Testis (tissue), 3 donors: Measurements from ENCODE around the gene BAHCC1. TPM values are rescaled to one million over a fixed set of nuclear protein-coding genes. Genes with fewer than 3 reads are reported as not detected.

Experiments used
- DNase-seq: peaks from one replicate; pipeline ENCODE4 v3.0.0-alpha.2; 2019
- H3K27ac ChIP-seq, 2 donors: fragments of 200-600 bp; sonication (generic); one replicate each; pipeline ENCODE4 v1.5.1; 2019
- H3K27me3 ChIP-seq: fragments of 200-600 bp; sonication (generic); one replicate; pipeline ENCODE4 v1.5.1; 2019
- H3K36me3 ChIP-seq: fragments of 200-600 bp; sonication (generic); one replicate; pipeline ENCODE4 v1.5.1; 2017; ENCODE audit warnings: low read depth; ENCODE audit errors: missing control alignments
- H3K4me1 ChIP-seq: fragments of 200-600 bp; sonication (generic); one replicate; pipeline ENCODE4 v1.5.1; 2019
- H3K4me3 ChIP-seq, 2 donors: fragments of 200-600 bp; sonication (generic); one replicate each; pipeline ENCODE4 v1.5.1; 2017 to 2019
- H3K9me3 ChIP-seq: fragments of 200-600 bp; sonication (generic); one replicate; pipeline ENCODE4 v1.5.1; 2017
- CTCF ChIP-seq, 3 experiments: fragments of 450-650 bp in 2 of 3; fragments of 200-600 bp in 1 of 3; sonication (generic) in 1 of 3; IDR thresholded peaks; one replicate each; pipeline ENCODE4 v1.5.1; 2016 to 2019; ENCODE audit warnings: antibody characterized with exemption in 3 of 3, mild to moderate bottlenecking in 2 of 3, moderate library complexity in 1 of 3
- POLR2A ChIP-seq: fragments of 450-650 bp; IDR thresholded peaks from one replicate; pipeline ENCODE4 v1.6.1; 2017; ENCODE audit warnings: antibody characterized with exemption, mild to moderate bottlenecking, moderate library complexity
- WGBS, 2 donors: methylation state at CpG; one replicate each; pipeline ENCODE4 v1.1.5; 2018; 5-methylcytosine and 5-hydroxymethylcytosine counted together
- intact Hi-C: fragments of 100-400 bp; cut with DNase I; formaldehyde crosslinking; loops from one replicate; pipeline ENCODE4 v1.15.1; 2023; ENCODE audit warnings: low total_unique reads
- polyA plus RNA-seq: library from polyadenylated mRNA; stranded (reverse); fragments of 350-450 nt; fragmentation: Illumina TruSeq; extraction: RNeasy Lipid Tissue Mini Kit (QIAGEN cat#74804); gene quantifications from one replicate; pipeline ENCODE4 v1.2.3, GENCODE V29; 2014; ENCODE audit warnings: low read depth, low replicate concordance; ENCODE audit not compliant: insufficient read depth
- total RNA-seq, 2 donors: library from RNA; depleted of rRNA; stranded (reverse); fragments of >200 nt; gene quantifications; one replicate each; pipeline ENCODE4 v1.2.3, GENCODE V29; 2016

Gene BAHCC1
- total and polyA plus RNA-seq, 3 donors from 2014 or later, result 11.3 to 30.2 (median 29.2) TPM

- Histone ChIP-seq H3K27ac (no peak overlapping the region), H3K4me3 (no peak overlapping the region), H3K27me3 (no peaks in the 10 kb centered on the region), H3K9me3 (no peaks in the 10 kb centered on the region), H3K36me3 (no peaks in the 10 kb centered on the region), H3K4me1 (peaks cover 29% of the 10 kb centered on the region)
- WGBS, 2 donors, result 83 to 94% methylated on average over 6 to 14 of the region's 14 CpGs
- no peak for DNase-seq
- intact Hi-C loops, result no loop called here
- TF ChIP-seq POLR2A (no peak), CTCF (IDR thresholded peaks at IDR 0.05) (no peak)
Measured at GRCh38 chr17:81408049-81408448, 12.8 kb downstream of the BAHCC1 start.

- H3K4me3 ChIP-seq, result no peak overlapping the region
- H3K36me3 ChIP-seq, result no peaks in the 10 kb centered on the region
- H3K4me1 ChIP-seq, result peaks cover 21% of the 10 kb centered on the region
- DNase-seq, result no peak
- intact Hi-C loops, result no loop called here
- no peaks in the 10 kb centered on the region for H3K9me3 ChIP-seq
- TF ChIP-seq POLR2A (no peak), CTCF (IDR thresholded peaks at IDR 0.05) (no peak)
- no peak overlapping the region for H3K27ac ChIP-seq
- 79 to 92% methylated on average over 23 to 27 of the region's 27 CpGs for WGBS, 2 donors
- no peaks in the 10 kb centered on the region for H3K27me3 ChIP-seq
Measured at GRCh38 chr17:81409190-81409935, 14.1 kb downstream of the BAHCC1 start.

GRCh38 chr17:81410852-81411251, 15.6 kb downstream of the BAHCC1 start:
- no peak for DNase-seq
- H3K36me3 ChIP-seq, result no peaks in the 10 kb centered on the region
- 92 to 94% methylated on average over 8 to 16 of the region's 16 CpGs for WGBS, 2 donors

GRCh38 chr17:81411305-81411704, 16.0 kb downstream of the BAHCC1 start:
- Histone ChIP-seq H3K27me3 (no peaks in the 10 kb centered on the region), H3K4me3 (no peak overlapping the region), H3K27ac (no peak overlapping the region), H3K9me3 (no peaks in the 10 kb centered on the region), H3K4me1 (peaks cover 3% of the 10 kb centered on the region), H3K36me3 (no peaks in the 10 kb centered on the region)
- WGBS, 2 donors, result 89 to 96% methylated on average over 4 to 8 of the region's 8 CpGs
- no peak for DNase-seq
- intact Hi-C loops, result no loop called here
- TF ChIP-seq CTCF (IDR thresholded peaks at IDR 0.05) (no peak), POLR2A (no peak)

More at GRCh38 chr17:81410852-81411251, 15.6 kb downstream of the BAHCC1 start:
- Histone ChIP-seq H3K27me3 (no peaks in the 10 kb centered on the region), H3K27ac (no peak overlapping the region), H3K4me1 (peaks cover 8% of the 10 kb centered on the region), H3K4me3 (no peak overlapping the region), H3K9me3 (no peaks in the 10 kb centered on the region)
- TF ChIP-seq POLR2A (no peak), CTCF (IDR thresholded peaks at IDR 0.05) (no peak)
- intact Hi-C loops, result no loop called here
